BLaER1 (cell line): ENCODE measurements around the gene NCBP2.
A peak's percentile ranks its signal among the peaks of the same experiment; 100 is the strongest.

Source experiments
- H3K27ac ChIP-seq: shearing (Covaris generic); formaldehyde crosslinking; 2 replicates; pipeline ENCODE4 v1.8.1; 2022
- H3K27me3 ChIP-seq: shearing (Covaris generic); formaldehyde crosslinking; 2 replicates; pipeline ENCODE4 v1.8.1; 2022
- H3K36me3 ChIP-seq: shearing (Covaris generic); formaldehyde crosslinking; 2 replicates; pipeline ENCODE4 v1.8.1; 2022
- H3K4me1 ChIP-seq: shearing (Covaris generic); formaldehyde crosslinking; 2 replicates; pipeline ENCODE4 v1.8.1; 2022
- H3K4me2 ChIP-seq: shearing (Covaris generic); formaldehyde crosslinking; 2 replicates; pipeline ENCODE4 v1.8.1; 2022
- H3K4me3 ChIP-seq: shearing (Covaris generic); formaldehyde crosslinking; 2 replicates; pipeline ENCODE4 v1.8.1; 2022
- H3K9ac ChIP-seq: shearing (Covaris generic); formaldehyde crosslinking; 2 replicates; pipeline ENCODE4 v1.8.1; 2022
- H3K9me3 ChIP-seq: shearing (Covaris generic); formaldehyde crosslinking; 2 replicates; pipeline ENCODE4 v1.8.1; 2022
- H4K20me1 ChIP-seq: shearing (Covaris generic); formaldehyde crosslinking; 2 replicates; pipeline ENCODE4 v1.8.1; 2022
- Cebpa-rat ChIP-seq: shearing (Covaris generic); IDR thresholded peaks from 2 replicates; pipeline ENCODE4 v1.8.1; 2022

The NCBP2 gene

DNA sequence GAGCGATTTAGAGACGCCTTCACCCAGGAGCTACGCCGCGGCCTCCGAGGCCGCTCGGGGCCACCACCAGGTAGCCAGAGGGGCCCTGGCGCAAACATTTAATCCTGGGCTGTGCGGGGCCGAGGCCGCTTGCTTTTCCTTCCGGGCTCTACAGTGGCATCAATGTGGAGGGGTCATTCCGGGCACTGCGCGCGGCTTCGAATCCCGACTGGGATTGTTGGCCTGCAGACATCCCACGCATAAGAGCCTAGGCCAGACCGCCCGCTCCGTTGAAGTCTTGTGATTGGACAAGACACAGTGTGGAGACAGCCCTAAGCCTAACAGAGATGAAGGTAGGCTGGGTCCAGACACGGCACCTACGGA is 568 bp upstream of the NCBP2 start:
- peak overlapping the region; percentile 96 for H3K4me2 ChIP-seq
- H3K9me3 ChIP-seq, result no peaks in the 10 kb centered on the region
- H3K27ac ChIP-seq, result peak overlapping the region; percentile 98
- TF ChIP-seq Cebpa-rat, result no peak
- peaks cover 28% of the 10 kb centered on the region for H3K36me3 ChIP-seq
- H3K4me1 ChIP-seq, result peaks cover 54% of the 10 kb centered on the region
- H3K9ac ChIP-seq, result peak overlapping the region; percentile 98
- no peaks in the 10 kb centered on the region for H3K27me3 ChIP-seq
- peaks cover 57% of the 10 kb centered on the region for H4K20me1 ChIP-seq
- H3K4me3 ChIP-seq, result peak overlapping the region; percentile 100

DNA sequence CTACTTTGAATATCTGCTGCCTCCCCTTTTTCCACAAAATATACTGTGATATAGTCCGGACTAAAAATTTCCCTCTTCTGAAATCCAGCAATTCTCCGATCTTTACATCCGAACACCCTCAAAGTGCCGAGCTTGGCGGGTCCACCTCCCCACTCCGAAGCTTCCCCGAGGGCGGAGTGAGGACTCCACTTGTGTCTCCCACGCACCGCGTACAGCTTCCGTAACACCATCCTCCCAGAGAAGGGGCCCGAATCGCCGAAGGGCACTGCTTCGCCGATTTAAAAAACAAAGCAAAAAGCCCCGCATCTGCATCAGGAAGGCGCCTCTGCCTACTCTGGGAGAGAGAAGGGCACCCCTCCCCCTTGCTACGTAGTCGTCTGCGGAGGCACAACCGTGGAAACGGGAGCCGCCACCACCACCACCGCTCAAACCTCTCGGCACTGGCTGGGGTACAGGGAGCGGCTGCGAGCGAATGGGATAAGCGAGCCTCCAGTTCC is 551 bp downstream of the NCBP2 start:
- no peaks in the 10 kb centered on the region for H3K27me3 ChIP-seq
- peaks cover 40% of the 10 kb centered on the region for H3K36me3 ChIP-seq
- H3K9ac ChIP-seq, result peak overlapping the region; percentile 98
- TF ChIP-seq Cebpa-rat, result no peak
- H3K4me3 ChIP-seq, result peak overlapping the region; percentile 100
- peak overlapping the region; percentile 98 for H3K27ac ChIP-seq
- H4K20me1 ChIP-seq, result peaks cover 58% of the 10 kb centered on the region
- peaks cover 58% of the 10 kb centered on the region for H3K4me1 ChIP-seq
- H3K4me2 ChIP-seq, result peak overlapping the region; percentile 84
- H3K9me3 ChIP-seq, result no peaks in the 10 kb centered on the region

DNA sequence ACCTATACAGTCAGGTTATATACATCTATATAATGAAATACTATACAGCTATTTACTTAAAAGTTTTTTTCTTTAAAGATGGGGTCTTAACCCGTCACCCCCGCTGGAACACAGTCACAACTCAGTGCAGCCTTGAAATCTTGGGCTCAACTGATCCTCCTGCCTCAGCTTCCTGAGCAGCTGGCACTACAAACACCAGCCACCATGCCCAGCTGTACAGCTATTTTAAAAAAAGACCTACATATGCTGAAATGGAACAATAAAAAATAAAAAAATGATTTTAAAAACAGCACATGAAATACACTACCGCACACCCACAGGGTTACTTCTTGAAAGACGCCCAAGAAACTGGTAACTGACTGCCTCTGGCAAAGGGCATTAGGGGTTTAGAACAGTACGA is 3.8 kb downstream of the NCBP2 start:
- Histone ChIP-seq H3K4me1 (peaks cover 60% of the 10 kb centered on the region), H3K4me2 (peak overlapping the region; percentile 84), H3K27me3 (no peaks in the 10 kb centered on the region), H3K9me3 (no peaks in the 10 kb centered on the region), H3K9ac (peak overlapping the region; percentile 98), H3K27ac (peak overlapping the region; percentile 98), H3K36me3 (peaks cover 49% of the 10 kb centered on the region), H3K4me3 (peak overlapping the region; percentile 100), H4K20me1 (peaks cover 44% of the 10 kb centered on the region)
- no peak for TF ChIP-seq Cebpa-rat

DNA sequence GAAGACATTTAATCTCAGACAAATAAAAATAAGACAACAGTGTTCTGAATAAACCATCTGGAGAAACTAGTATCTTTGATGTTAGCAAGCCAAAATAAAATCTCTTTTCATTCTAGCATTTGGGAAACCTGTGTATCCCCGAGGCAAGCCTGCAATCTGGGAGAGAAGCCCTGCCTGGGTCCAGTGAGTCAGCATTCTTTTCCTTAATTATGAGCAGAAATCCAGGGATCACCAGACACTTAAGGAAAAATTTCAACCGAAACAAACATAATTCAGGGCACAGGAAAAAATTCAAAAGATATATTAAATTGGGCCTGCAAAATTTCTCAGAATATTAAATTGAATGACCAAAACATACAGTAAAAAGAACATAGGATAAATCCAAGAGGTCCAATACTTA is 4.2 kb downstream of the NCBP2 start:
- peak overlapping the region; percentile 100 for H3K4me3 ChIP-seq
- no peak for TF ChIP-seq Cebpa-rat
- H3K27me3 ChIP-seq, result no peaks in the 10 kb centered on the region
- peaks cover 39% of the 10 kb centered on the region for H4K20me1 ChIP-seq
- peak overlapping the region; percentile 84 for H3K4me2 ChIP-seq
- H3K36me3 ChIP-seq, result peaks cover 52% of the 10 kb centered on the region
- H3K27ac ChIP-seq, result peak overlapping the region; percentile 98
- H3K9ac ChIP-seq, result peak overlapping the region; percentile 98
- H3K4me1 ChIP-seq, result peaks cover 57% of the 10 kb centered on the region
- H3K9me3 ChIP-seq, result no peaks in the 10 kb centered on the region

DNA sequence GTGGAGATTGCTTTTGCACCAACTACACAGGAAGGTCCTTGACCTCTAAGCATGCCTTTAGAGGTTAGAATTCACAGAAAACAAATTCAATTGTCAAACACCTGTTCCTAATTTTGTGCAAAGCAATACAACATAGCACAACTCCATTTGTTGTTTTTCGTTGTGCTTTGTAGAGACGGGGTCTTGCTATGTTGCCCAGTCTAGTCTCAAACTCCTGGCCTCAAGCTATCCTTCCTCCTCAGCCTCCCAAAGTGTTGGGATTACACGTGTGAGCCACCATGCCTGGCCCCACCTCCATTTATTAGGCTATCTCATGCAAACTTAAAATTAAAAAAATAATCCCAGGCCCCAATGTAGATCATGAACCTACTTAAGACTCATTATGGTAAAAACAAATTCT is 6.0 kb downstream of the NCBP2 start:
- H3K9me3 ChIP-seq, result no peaks in the 10 kb centered on the region
- H3K4me1 ChIP-seq, result peaks cover 75% of the 10 kb centered on the region
- H3K4me2 ChIP-seq, result no peak overlapping the region
- peaks cover 69% of the 10 kb centered on the region for H3K36me3 ChIP-seq
- no peak overlapping the region for H3K9ac ChIP-seq
- H3K27me3 ChIP-seq, result no peaks in the 10 kb centered on the region
- H3K4me3 ChIP-seq, result no peak overlapping the region
- TF ChIP-seq Cebpa-rat, result no peak
- H4K20me1 ChIP-seq, result peaks cover 33% of the 10 kb centered on the region; the same call in 1 of the 2 replicates
- peak overlapping the region; percentile 98; the same call in 1 of the 2 replicates for H3K27ac ChIP-seq

DNA sequence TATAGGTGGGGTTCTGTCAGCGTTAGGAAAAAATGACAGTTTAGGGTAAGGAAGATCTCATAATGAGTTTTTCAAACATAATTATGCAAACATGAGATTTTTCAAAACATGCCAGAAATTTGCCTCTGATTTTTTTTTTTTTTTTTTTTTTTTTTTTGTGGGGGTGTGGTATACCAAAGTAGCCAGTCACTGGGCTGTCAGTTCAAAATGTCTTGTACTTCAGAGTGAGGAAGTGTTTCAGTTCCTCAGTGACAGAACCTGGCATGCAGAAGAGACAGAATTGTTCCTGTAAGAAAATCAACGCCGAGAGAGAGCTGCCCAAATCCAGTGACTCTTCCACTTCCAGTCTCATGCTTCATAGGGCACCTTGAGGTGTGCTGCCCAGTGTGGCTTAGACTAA is 9.7 kb downstream of the NCBP2 start:
- no peak overlapping the region for H3K27ac ChIP-seq
- H3K9ac ChIP-seq, result no peak overlapping the region
- H3K4me1 ChIP-seq, result peaks cover 72% of the 10 kb centered on the region
- no peaks in the 10 kb centered on the region; the same call in 1 of the 2 replicates for H4K20me1 ChIP-seq
- no peaks in the 10 kb centered on the region for H3K27me3 ChIP-seq
- peak overlapping the region; percentile 78 for H3K4me2 ChIP-seq
- no peak for TF ChIP-seq Cebpa-rat
- peaks cover 84% of the 10 kb centered on the region for H3K36me3 ChIP-seq
- H3K4me3 ChIP-seq, result no peak overlapping the region
- H3K9me3 ChIP-seq, result no peaks in the 10 kb centered on the region

DNA sequence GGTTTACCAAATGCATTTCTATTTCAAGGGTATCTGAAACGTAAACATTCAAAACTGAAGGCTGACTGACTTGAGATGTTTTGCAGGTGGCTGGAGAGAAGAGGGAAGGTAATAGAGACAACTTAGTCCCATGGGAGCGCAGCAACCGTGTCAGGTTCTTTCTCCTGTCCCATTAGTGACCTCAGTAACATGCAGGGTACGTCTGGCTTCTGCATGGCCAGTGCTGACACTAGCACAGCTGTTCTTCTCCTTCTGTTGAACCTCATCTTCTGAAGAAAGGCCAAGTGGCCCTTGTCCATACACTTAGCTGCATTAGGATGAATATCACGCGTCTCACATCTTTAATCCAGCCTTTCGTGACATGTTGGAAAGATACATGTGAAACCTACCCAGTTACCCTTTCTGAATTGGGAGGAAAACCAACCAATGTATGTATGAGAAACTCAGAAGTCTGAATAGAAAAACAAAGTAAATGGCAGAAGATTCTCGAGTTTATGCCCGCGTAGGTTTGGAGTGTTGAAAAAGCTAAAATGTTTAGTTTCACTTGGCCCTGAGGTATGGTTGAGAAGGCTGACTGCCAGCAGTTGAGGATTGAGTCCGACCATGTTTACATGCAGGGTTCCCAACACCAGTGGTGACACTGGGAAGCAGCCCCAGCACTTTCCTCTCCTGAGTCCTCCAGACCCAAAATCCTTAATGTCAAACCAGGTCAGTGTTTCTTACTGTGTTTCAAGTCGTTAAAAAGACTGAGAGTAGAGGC is 10.3 kb downstream of the NCBP2 start:
- Histone ChIP-seq H3K36me3 (peaks cover 78% of the 10 kb centered on the region), H3K4me3 (no peak overlapping the region), H3K4me1 (peaks cover 72% of the 10 kb centered on the region), H3K4me2 (peak overlapping the region; percentile 78), H3K27me3 (no peaks in the 10 kb centered on the region), H3K9me3 (no peaks in the 10 kb centered on the region), H3K9ac (peak overlapping the region; percentile 42), H3K27ac (peak overlapping the region; percentile 65), H4K20me1 (no peaks in the 10 kb centered on the region)
- TF ChIP-seq Cebpa-rat, result no peak

DNA sequence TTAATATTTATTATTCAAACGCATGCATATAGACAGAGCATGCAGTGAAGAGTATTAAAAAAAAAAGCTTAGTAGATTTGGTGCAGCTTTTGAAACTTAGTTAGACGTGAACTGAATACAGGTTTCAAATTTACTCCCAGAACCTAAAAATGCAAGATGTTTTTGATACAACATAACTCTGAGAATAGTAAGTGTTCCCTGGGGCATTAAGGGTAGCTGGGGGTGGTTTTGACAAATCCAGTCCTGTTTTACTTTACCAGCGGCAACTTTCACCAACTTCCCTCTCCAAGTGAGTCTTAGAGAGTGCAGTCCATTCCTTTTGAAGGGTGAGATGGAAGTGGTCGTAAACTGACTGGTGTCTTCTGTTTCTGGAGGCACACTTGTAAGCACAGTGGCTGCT is 11.2 kb downstream of the NCBP2 start:
- H3K4me1 ChIP-seq, result peaks cover 70% of the 10 kb centered on the region
- TF ChIP-seq Cebpa-rat, result no peak
- no peak overlapping the region for H3K4me3 ChIP-seq
- H3K9ac ChIP-seq, result peak overlapping the region; percentile 42; the same call in 1 of the 2 replicates
- peak overlapping the region; percentile 65 for H3K27ac ChIP-seq
- no peaks in the 10 kb centered on the region for H4K20me1 ChIP-seq
- no peaks in the 10 kb centered on the region for H3K9me3 ChIP-seq
- peak overlapping the region; percentile 78 for H3K4me2 ChIP-seq
- H3K27me3 ChIP-seq, result no peaks in the 10 kb centered on the region
- peaks cover 70% of the 10 kb centered on the region for H3K36me3 ChIP-seq

DNA sequence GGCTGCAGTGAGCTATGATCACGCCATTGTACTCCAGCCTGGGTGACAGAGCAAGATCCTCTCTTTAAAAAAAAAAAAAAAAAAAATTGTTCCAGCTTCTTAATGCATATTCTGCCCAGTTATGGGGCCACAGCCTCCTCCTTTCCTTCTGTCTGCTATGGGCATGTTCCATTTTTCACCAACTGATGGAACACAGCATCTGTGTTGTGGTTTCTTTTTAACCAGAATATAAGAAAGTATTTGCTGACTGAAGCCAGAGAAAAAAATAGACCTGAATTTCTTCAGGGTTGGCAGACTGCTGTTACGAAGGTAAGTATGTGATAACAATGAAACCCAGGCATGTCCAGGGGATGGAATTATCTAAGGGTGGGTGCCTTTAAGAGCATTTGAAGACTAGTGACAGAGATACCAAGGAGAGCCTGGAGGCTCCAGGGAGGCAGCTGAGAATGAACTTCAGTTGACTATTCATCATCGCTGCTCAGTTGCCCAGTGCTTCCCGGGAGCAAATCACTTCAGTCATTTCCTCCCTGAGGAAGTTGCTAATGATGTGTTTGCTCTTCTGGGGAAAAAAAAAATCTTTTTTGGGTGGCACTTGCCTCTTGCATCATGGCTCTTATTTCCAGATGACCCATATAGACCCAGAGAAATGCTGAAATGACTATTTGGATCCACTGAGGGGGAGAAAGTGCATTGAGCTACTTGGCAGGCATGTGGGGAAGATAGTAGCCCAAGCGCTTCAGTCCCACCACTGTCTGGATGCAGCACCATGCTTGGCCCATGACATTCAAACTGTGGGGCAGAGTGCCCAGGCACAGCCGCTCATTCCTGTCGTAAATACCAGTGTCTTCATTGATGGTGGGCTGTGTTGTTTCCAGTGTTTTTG is 14.5 kb downstream of the NCBP2 start:
- Histone ChIP-seq H3K4me3 (no peak overlapping the region), H3K9ac (peak overlapping the region; percentile 21; the same call in 1 of the 2 replicates), H3K27ac (peak overlapping the region; percentile 58), H3K4me2 (peak overlapping the region; percentile 62), H3K4me1 (peaks cover 60% of the 10 kb centered on the region), H4K20me1 (no peaks in the 10 kb centered on the region), H3K9me3 (no peaks in the 10 kb centered on the region), H3K36me3 (peaks cover 54% of the 10 kb centered on the region), H3K27me3 (no peaks in the 10 kb centered on the region)
- TF ChIP-seq Cebpa-rat, result no peak

DNA sequence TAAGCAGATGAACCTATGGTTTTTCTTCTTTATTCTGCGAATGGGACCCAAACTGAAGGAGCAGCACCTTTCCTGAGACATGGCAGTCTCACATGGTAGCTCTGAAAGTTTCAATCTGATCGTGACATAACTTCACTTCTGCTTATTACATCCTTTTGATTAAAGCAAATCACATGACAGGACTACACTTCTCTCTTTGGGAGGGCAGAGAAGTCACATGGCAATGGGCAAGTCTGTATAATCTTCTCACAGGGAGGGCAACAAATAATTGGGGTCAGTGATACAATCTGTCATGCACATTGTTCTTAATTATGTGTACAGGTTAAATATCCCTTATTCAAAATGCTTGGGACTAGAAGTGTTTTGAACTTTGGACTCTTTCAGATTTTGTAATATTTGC is 21.6 kb downstream of the NCBP2 start:
- Histone ChIP-seq H4K20me1 (no peaks in the 10 kb centered on the region), H3K27me3 (no peaks in the 10 kb centered on the region), H3K27ac (no peak overlapping the region), H3K9ac (no peak overlapping the region), H3K4me1 (no peaks in the 10 kb centered on the region), H3K9me3 (peaks cover 24% of the 10 kb centered on the region), H3K36me3 (peaks cover 60% of the 10 kb centered on the region), H3K4me2 (no peak overlapping the region), H3K4me3 (no peak overlapping the region)
- TF ChIP-seq Cebpa-rat, result no peak
